Erythroblast (primary cell): Measurements from ENCODE around the gene S100A16.

ENCODE experiments used
- GATA1 ChIP-seq: IDR thresholded peaks from 2 replicates; pipeline ENCODE4 v1.6.1; 2011; ENCODE audit warnings: low read depth, mild to moderate bottlenecking, control low read depth, low read length, moderate library complexity
- POLR2A ChIP-seq: IDR thresholded peaks from 2 replicates; pipeline ENCODE4 v1.6.1; 2011; ENCODE audit warnings: mild to moderate bottlenecking, low read length

- TF ChIP-seq POLR2A, result no peak
- TF ChIP-seq GATA1, result no peak
These were observed 30.2 kb upstream of the S100A16 start for GRCh38 chr1:153643100-153643499.
